MG63 (cell line): ENCODE measurements around the gene SPRR1B. TPM values are rescaled to one million over a fixed set of nuclear protein-coding genes. Genes with fewer than 3 reads are reported as not detected.
"Not testable (repeated sequence)": the region's sequence is repeated elsewhere in the genome, so short reads cannot be mapped to it uniquely, and the experiment has no call there.

ENCODE experiments used
- DNase-seq: peaks from one replicate; pipeline ENCODE4 v3.0.0-alpha.2; 2020
- H3K27me3 ChIP-seq: fragments of 250-450 bp; sonication (Bioruptor Pico); 2 replicates; pipeline ENCODE4 v1.5.1; 2020; ENCODE audit warnings: mild to moderate bottlenecking, moderate library complexity
- H3K36me3 ChIP-seq: fragments of 250-450 bp; sonication (Bioruptor Pico); 2 replicates; pipeline ENCODE4 v1.5.1; 2020; ENCODE audit warnings: mild to moderate bottlenecking, moderate library complexity
- H3K4me3 ChIP-seq: fragments of 250-450 bp; sonication (Bioruptor Pico); 2 replicates; pipeline ENCODE4 v1.5.1; 2020; ENCODE audit warnings: mild to moderate bottlenecking, moderate library complexity
- H3K9me3 ChIP-seq: fragments of 250-450 bp; sonication (Bioruptor Pico); 2 replicates; pipeline ENCODE4 v1.5.1; 2020; ENCODE audit warnings: mild to moderate bottlenecking, moderate library complexity
- total RNA-seq: library from RNA; depleted of rRNA; stranded (reverse); fragments of >200 nt; shearing (Covaris generic); gene quantifications from 2 replicates; pipeline ENCODE4 v1.2.3, GENCODE V29; 2014; ENCODE audit warnings: low replicate concordance; rRNA removed

SPRR1B gene, protein sequence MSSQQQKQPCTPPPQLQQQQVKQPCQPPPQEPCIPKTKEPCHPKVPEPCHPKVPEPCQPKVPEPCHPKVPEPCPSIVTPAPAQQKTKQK
- total RNA-seq, result not detected in 2 replicates

DNA sequence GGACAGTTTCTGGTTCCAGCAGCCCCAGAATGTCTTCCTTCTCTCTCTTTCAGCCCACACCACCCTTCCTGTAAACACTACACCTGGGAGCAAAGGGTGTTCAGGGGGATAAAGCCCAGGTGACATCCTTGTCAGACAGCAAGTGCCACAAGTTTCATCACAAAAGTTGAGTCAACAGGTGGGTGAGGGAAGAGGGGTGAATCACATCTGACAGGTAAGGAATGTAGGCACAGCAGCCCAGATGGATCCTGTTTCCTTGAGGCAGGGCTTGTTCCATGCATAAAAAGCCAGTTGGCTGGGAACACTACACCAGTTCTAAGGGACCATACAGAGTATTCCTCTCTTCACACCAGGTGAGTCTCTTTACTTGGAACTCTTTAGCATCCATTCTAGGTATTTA is at the start of gene SPRR1B:
SPRR1B (plus strand) TSS at position 309 of the 400 bp plus-strand sequence. CDS start 1,143 bp downstream, outside the sequence.
- Histone ChIP-seq H3K4me3 (no peak within 1 kb of the TSS), H3K36me3 (no peaks in the 10 kb centered on the region), H3K27me3 (no peaks in the 10 kb centered on the region; the same call in 1 of the 2 replicates), H3K9me3 (no peaks in the 10 kb centered on the region)
- DNase-seq, result no peak

DNA sequence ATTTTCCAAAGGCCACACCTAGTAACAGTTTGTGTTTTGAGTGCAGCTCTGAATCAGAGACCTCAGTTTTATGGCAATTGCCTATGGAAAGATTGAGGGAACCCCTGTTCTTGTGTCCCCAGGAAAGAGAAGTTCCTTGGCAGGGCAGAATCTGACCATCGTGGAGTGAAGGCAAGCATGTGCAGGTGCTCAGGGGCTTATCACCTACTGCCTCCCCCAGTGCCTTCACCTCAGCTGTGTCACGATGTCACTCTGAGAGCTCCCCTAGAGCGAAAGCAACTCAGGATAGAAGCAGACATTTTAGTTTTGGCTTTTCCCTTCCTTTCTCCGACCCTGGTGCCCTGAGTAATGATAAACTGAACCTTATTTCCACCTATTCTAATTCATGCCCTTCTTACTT is 48.9 kb upstream of the SPRR1B start:
- no peak for DNase-seq
- H3K4me3 ChIP-seq, result no peak overlapping the region
- H3K9me3 ChIP-seq, result no peaks in the 10 kb centered on the region
- no peaks in the 10 kb centered on the region for H3K36me3 ChIP-seq
- peaks cover 7% of the 10 kb centered on the region; the same call in 1 of the 2 replicates for H3K27me3 ChIP-seq

GRCh38 chr1:152983234-152983633 is 47.8 kb upstream of the SPRR1B start:
- Histone ChIP-seq H3K27me3 (peaks cover 9% of the 10 kb centered on the region; the same call in 1 of the 2 replicates), H3K36me3 (no peaks in the 10 kb centered on the region)

DNA sequence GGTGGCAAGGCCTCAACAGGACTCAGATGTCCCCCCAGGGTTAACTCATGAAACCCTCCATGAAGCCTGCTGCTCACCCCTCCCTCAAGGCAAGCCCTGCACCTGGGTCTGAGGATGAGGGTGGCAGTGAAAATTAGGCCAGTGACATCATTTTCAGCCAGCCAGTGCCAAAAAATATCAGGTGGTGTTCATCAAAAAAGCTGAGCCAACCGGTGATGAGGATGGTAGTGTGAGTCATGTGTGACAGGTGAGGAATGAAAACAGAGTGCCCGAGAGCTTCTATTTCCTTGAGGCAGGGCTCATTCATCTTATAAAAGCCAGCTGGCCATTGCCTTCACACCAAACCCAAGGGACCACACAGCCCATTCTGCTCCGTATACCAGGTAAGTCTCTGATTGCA is 47.3 kb upstream of the SPRR1B start, which contains the start of gene SPRR1A:
SPRR1A (plus strand) TSS at position 339 of the 400 bp plus-strand sequence. CDS start 1,150 bp downstream, outside the sequence.
- no peaks in the 10 kb centered on the region for H3K36me3 ChIP-seq
- no peak within 1 kb of the TSS for H3K4me3 ChIP-seq
- H3K27me3 ChIP-seq, result peaks cover 7% of the 10 kb centered on the region; the same call in 1 of the 2 replicates
- no peak for DNase-seq
- H3K9me3 ChIP-seq, result 0 out of 2 replicates have a peak, but pooled peaks cover 3% of the 10 kb centered on the region

More at GRCh38 chr1:152983234-152983633, 47.8 kb upstream of the SPRR1B start:
- no peak for DNase-seq
- H3K4me3 ChIP-seq, result no peak overlapping the region
- 0 out of 2 replicates have a peak, but pooled peaks cover under 1% of the 10 kb centered on the region for H3K9me3 ChIP-seq

- Histone ChIP-seq H3K36me3 (no peaks in the 10 kb centered on the region), H3K4me3 (no peak overlapping the region), H3K9me3 (0 out of 2 replicates have a peak, but pooled peaks cover 3% of the 10 kb centered on the region), H3K27me3 (peaks cover 16% of the 10 kb centered on the region; the same call in 1 of the 2 replicates)
- DNase-seq, result no peak
These were observed 44.4 kb upstream of the SPRR1B start for GRCh38 chr1:152986578-152986977.

DNA sequence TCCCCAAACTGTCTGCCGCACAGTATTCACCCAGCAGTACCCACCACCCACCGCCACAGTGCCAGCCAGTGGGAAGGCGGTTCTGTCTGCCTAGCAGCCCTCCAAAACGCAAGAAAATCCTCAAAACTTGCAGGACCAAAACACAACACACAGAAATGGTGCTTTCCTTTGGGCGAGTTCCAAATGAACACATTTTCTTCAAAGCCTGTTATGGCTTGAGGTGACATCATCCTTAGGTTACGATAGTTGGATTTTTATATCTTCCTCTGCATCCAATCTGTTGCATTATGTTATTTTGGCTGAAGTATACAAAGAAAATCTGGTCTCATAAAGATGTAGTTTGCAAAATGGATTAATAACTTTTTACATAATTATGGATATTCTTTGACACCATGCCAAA is 37.8 kb upstream of the SPRR1B start:
- DNase-seq, result no peak
- Histone ChIP-seq H3K27me3 (peaks cover 21% of the 10 kb centered on the region; the same call in 1 of the 2 replicates), H3K9me3 (0 out of 2 replicates have a peak, but pooled peaks cover 3% of the 10 kb centered on the region), H3K4me3 (no peak overlapping the region), H3K36me3 (no peaks in the 10 kb centered on the region)

DNA sequence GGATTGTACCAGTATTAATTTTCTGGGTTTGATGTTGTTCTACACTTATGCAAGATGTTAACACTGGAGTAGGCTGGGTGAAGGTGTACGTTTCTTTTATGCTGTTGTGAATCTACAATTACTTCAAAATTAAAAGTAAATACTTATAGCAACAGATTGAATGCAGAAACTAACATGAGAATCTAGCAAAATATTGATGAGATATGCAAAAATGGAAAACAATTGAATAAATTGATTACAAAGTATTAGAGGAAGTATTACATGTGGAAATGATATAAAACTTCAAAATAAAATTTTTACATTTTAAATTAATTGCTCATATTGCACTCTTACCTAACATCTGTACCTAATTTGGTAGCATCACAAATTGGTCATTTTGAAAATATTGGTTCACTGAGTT is 35.2 kb upstream of the SPRR1B start:
- Histone ChIP-seq H3K9me3 (no peaks in the 10 kb centered on the region), H3K27me3 (peaks cover 9% of the 10 kb centered on the region; the same call in 1 of the 2 replicates), H3K4me3 (no peak overlapping the region), H3K36me3 (no peaks in the 10 kb centered on the region)
- DNase-seq, result no peak

DNA sequence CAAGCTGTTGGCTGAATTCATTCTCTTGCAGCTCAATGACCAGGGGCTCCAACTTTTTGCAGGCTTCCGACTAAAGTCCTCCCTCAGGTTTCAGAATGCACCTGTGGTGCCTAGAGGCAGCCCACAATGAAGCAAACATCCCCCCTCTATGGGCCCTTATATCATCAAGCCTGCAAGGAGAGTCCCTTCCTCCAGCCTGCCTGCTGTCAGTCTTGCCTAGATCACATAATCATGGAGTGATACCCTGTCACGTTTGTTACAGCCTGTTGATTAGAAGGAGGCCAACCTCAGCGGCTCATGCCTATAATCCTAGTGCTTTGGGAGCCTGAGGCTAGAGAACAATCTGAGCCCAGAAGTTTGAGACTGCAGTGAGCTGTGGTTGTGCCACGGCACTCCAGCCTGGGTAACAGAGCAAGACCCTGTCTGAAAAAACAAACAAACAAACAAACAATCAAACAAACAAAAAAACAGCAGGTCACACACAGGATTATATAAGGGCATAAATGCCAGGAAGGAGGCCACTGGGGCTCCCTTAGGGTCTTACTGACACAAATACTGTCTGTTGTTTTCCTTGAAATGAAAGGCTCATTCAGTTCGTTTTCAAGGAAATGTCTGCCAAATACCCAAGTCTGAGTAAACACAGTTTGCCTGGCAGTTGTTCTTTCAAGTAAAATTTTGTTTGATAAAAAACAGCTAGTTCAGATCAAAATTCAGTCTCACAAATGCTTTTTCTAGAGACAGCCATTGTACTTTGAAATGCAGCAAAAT is 34.2 kb upstream of the SPRR1B start:
- H3K27me3 ChIP-seq, result peaks cover 7% of the 10 kb centered on the region; the same call in 1 of the 2 replicates
- H3K9me3 ChIP-seq, result no peaks in the 10 kb centered on the region
- no peak overlapping the region for H3K4me3 ChIP-seq
- no peaks in the 10 kb centered on the region for H3K36me3 ChIP-seq
- no peak for DNase-seq

DNA sequence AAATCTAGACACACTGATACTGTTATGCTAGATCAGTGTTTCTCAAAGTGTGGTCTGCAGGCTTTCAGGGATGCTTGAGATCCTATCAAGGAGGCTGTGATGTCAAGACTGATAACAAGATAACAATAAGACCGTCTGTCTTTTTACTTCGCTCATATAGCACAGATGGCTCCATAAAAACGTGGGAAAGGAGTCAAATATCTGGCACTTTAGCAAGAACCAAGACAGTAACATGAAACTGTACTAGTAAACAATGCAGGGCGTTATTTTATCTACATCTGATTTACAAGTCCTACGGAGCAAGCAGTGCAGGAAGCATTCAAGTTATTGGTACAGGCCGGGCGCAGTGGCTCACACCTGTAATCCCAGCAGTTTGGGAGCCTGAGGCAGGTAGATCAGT is 33.1 kb upstream of the SPRR1B start:
- peaks cover 7% of the 10 kb centered on the region for H3K27me3 ChIP-seq
- H3K4me3 ChIP-seq, result no peak overlapping the region
- no peaks in the 10 kb centered on the region for H3K36me3 ChIP-seq
- DNase-seq, result no peak
- H3K9me3 ChIP-seq, result no peaks in the 10 kb centered on the region

GRCh38 chr1:152998476-152998875 is 32.5 kb upstream of the SPRR1B start:
- Histone ChIP-seq H3K9me3 (no peaks in the 10 kb centered on the region), H3K27me3 (peaks cover 7% of the 10 kb centered on the region), H3K4me3 (no peak overlapping the region), H3K36me3 (no peaks in the 10 kb centered on the region)
- DNase-seq, result no peak

DNA sequence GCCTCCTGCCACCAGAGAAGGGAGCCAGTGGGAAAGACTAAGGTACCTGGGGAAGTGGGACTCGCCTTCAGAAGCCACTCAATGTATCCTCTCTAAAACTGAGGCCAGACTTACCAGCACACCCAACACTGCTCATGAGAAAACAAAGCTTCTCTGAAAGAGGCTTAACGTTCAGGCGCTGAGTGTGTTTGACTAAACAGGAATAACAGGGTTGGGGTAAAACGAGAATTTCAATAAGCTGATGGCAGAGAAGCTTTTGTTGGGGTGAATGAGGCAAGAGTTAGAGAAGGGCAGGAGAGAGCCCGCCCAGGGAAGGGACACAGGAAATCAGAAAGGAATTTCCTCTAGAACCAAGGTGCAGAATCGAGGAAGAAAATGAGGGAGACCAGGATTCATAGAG is 31.2 kb upstream of the SPRR1B start:
- no peak overlapping the region for H3K4me3 ChIP-seq
- no peak for DNase-seq
- H3K27me3 ChIP-seq, result peaks cover 2% of the 10 kb centered on the region
- H3K9me3 ChIP-seq, result no peaks in the 10 kb centered on the region
- no peaks in the 10 kb centered on the region for H3K36me3 ChIP-seq

DNA sequence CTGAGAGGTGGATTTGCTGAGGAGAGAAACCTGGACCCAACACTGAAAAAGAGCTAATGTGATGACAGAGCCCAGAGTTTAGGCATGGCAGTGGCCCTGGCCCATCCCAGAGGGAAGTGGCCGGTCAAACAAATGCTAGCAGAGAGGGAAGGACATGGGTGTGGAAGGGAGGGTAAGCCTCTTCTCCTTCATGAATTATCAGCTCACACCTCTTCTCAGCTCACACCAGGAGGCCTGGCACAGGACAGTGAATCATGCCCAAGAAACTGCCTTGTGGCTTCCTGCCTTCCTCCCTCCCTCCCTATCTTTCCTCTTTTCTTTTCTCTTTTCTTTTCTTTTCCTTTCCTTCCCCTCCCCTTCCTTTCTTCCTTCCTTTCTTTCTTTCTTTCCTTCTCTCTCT is 30.7 kb upstream of the SPRR1B start:
- DNase-seq, result no peak
- Histone ChIP-seq H3K4me3 (no peak overlapping the region), H3K36me3 (no peaks in the 10 kb centered on the region), H3K9me3 (no peaks in the 10 kb centered on the region), H3K27me3 (peaks cover 2% of the 10 kb centered on the region)

GRCh38 chr1:153001382-153001781 is 29.6 kb upstream of the SPRR1B start, which contains the start of gene SPRR3:
Gene SPRR3 (plus strand): TSS chr1:153001749. CDS start chr1:153003021, 1,272 bp downstream.
- Histone ChIP-seq H3K36me3 (no peaks in the 10 kb centered on the region), H3K4me3 (no peak within 1 kb of the TSS), H3K9me3 (no peaks in the 10 kb centered on the region), H3K27me3 (no peaks in the 10 kb centered on the region; the same call in 1 of the 2 replicates)
- DNase-seq, result no peak

GRCh38 chr1:153011235-153011758 is 19.7 kb upstream of the SPRR1B start:
- H3K9me3 ChIP-seq, H3K4me3 ChIP-seq, DNase-seq, H3K27me3 ChIP-seq, H3K36me3 ChIP-seq: not testable (repeated sequence)

DNA sequence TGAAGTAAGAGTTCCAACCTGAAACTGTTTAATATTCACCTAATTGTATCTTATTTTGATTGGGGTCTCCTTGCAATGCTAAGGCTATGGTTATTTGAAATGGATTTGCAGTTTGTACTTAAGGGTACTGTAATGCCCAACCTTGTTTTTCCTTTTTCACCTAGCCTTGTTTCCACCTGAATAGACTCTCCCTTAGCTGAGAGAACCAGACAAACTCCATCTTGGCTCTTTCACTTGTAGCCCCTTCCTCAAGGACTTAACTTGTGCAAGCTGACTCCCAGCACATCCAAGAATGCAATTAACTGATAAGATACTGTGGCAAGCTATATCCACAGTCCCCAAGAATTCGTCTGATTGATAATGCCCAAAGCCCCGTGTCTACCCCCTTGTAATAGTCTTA is 9.2 kb upstream of the SPRR1B start:
- not testable (repeated sequence) for H3K27me3 ChIP-seq, H3K9me3 ChIP-seq, H3K4me3 ChIP-seq, H3K36me3 ChIP-seq, DNase-seq

DNA sequence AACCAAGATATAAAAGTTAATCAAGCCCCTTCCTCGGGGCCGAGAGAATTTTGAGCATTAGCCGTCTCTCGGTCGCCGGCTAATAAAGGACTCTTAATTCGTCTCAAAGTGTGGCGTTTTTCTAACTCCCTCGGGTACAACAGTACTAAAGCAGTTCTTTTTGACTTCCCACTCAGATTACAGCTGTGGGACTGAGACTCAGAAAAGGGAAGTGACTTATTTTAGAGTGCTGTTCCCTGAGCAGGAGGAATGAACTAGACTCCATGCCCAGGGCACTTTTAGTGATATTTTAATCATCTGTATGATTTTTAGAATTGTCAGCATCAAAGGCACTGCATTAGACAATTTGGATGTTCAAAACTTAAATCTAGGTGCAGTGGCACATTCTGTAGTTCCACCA is 8.7 kb upstream of the SPRR1B start:
- H3K4me3 ChIP-seq, H3K9me3 ChIP-seq, H3K27me3 ChIP-seq, H3K36me3 ChIP-seq, DNase-seq: not testable (repeated sequence)

GRCh38 chr1:153023109-153023508 is 7.9 kb upstream of the SPRR1B start:
- no peak overlapping the region for H3K4me3 ChIP-seq
- no peak for DNase-seq
- peaks cover 6% of the 10 kb centered on the region for H3K27me3 ChIP-seq
- H3K36me3 ChIP-seq, result no peaks in the 10 kb centered on the region
- no peaks in the 10 kb centered on the region for H3K9me3 ChIP-seq
